Measurements from ENCODE around the gene BMP10. TPM values are rescaled to one million over a fixed set of nuclear protein-coding genes. Genes with fewer than 3 reads are reported as not detected.

The BMP10 gene
- total RNA-seq, 2 experiments from 2014 or later: not detected

- CTCF ChIA-PET (ENCODE audit: unreplicated experiment): no interaction called here
- Histone ChIP-seq H3K9me3 (ENCODE audit: low read length) (no peaks in the 10 kb centered on the region), H3K4me2 (ENCODE audit: low read length) (no peak overlapping the region), H3K79me2 (ENCODE audit: insufficient read depth, low read depth, low read length) (no peaks in the 10 kb centered on the region), H4K20me1 (ENCODE audit: insufficient read depth, low read length) (no peaks in the 10 kb centered on the region), H3K36me3 (ENCODE audit: insufficient read depth, low read length) (no peaks in the 10 kb centered on the region), H2AFZ (ENCODE audit: low read length) (no peak overlapping the region), H3K4me3 (ENCODE audit: low read depth, low read length, poor library complexity, severe bottlenecking) (no peak overlapping the region), H3K4me1 (ENCODE audit: insufficient read depth, low read length, poor library complexity, severe bottlenecking) (no peaks in the 10 kb centered on the region), H3K27ac (ENCODE audit: low read depth, low read length, poor library complexity, severe bottlenecking) (no peak overlapping the region), H3K9me2 (ENCODE audit: insufficient read depth, low read length) (no peaks in the 10 kb centered on the region)
- no peak for DNase-seq (ENCODE audit: low spot score)
- BruUV-seq (replicated peaks): no TSS peak
- no peak for TF ChIP-seq EZH2phosphoT487 (IDR thresholded peaks at IDR 0.05; ENCODE audit: borderline replicate concordance, low read depth, low read length)
- TF ChIP-seq CTCF (conservative IDR thresholded peaks at IDR 0.05; ENCODE audit: low read length): no peak
- intact Hi-C loops (cut with micrococcal nuclease; ENCODE audit: unreplicated experiment): no loop called here
- POLR2A ChIA-PET: no interaction called here
These were observed 14.5 kb upstream of the BMP10 start for GRCh38 chr2:68885811-68886075.

- no peaks in the 10 kb centered on the region for H4K20me1 ChIP-seq (ENCODE audit: insufficient read depth, low read length)
- H3K27ac ChIP-seq (ENCODE audit: low read depth, low read length, poor library complexity, severe bottlenecking): no peak overlapping the region
- intact Hi-C loops (cut with micrococcal nuclease; ENCODE audit: unreplicated experiment): no loop called here
- no peak overlapping the region for H3K4me2 ChIP-seq (ENCODE audit: low read length)
- TF ChIP-seq CTCF (conservative IDR thresholded peaks at IDR 0.05; ENCODE audit: low read length) (no peak), EZH2phosphoT487 (IDR thresholded peaks at IDR 0.05; ENCODE audit: borderline replicate concordance, low read depth, low read length) (no peak)
- no peak for DNase-seq (ENCODE audit: low spot score)
- no peak overlapping the region for H3K4me3 ChIP-seq (ENCODE audit: low read depth, low read length, poor library complexity, severe bottlenecking)
- no peaks in the 10 kb centered on the region for H3K9me3 ChIP-seq (ENCODE audit: low read length)
- no peaks in the 10 kb centered on the region for H3K79me2 ChIP-seq (ENCODE audit: insufficient read depth, low read depth, low read length)
- CTCF ChIA-PET (ENCODE audit: unreplicated experiment): no interaction called here
- H3K9me2 ChIP-seq (ENCODE audit: insufficient read depth, low read length): no peaks in the 10 kb centered on the region
- no peak overlapping the region for H2AFZ ChIP-seq (ENCODE audit: low read length)
- H3K4me1 ChIP-seq (ENCODE audit: insufficient read depth, low read length, poor library complexity, severe bottlenecking): no peaks in the 10 kb centered on the region
- BruUV-seq (replicated peaks): no TSS peak
- no peaks in the 10 kb centered on the region for H3K36me3 ChIP-seq (ENCODE audit: insufficient read depth, low read length)
- POLR2A ChIA-PET: no interaction called here
These were observed 14.0 kb upstream of the BMP10 start for GRCh38 chr2:68885074-68885810.

- no peak overlapping the region for H3K4me3 ChIP-seq (ENCODE audit: low read depth, low read length, poor library complexity, severe bottlenecking)
- BruUV-seq (replicated peaks): no TSS peak
- no peak overlapping the region for H3K27ac ChIP-seq (ENCODE audit: low read depth, low read length, poor library complexity, severe bottlenecking)
- H3K9me3 ChIP-seq (ENCODE audit: low read length): no peaks in the 10 kb centered on the region
- ChIA-PET POLR2A (interaction anchor here (0.9 to 2.4 kb wide), 4 partner anchors 20 to 28 kb away, joined by 3 to 6 read pairs (median 3); no protein-coding TSS in a partner anchor), CTCF (ENCODE audit: unreplicated experiment) (no interaction called here)
- no peaks in the 10 kb centered on the region for H3K79me2 ChIP-seq (ENCODE audit: insufficient read depth, low read depth, low read length)
- no peaks in the 10 kb centered on the region for H3K9me2 ChIP-seq (ENCODE audit: insufficient read depth, low read length)
- H3K4me1 ChIP-seq (ENCODE audit: insufficient read depth, low read length, poor library complexity, severe bottlenecking): no peaks in the 10 kb centered on the region
- no peaks in the 10 kb centered on the region for H3K36me3 ChIP-seq (ENCODE audit: insufficient read depth, low read length)
- no peak for DNase-seq (ENCODE audit: low spot score)
- H4K20me1 ChIP-seq (ENCODE audit: insufficient read depth, low read length): no peaks in the 10 kb centered on the region
- TF ChIP-seq EZH2phosphoT487 (IDR thresholded peaks at IDR 0.05; ENCODE audit: borderline replicate concordance, low read depth, low read length): no peak
- intact Hi-C loops (cut with micrococcal nuclease; ENCODE audit: unreplicated experiment): no loop called here
- H3K4me2 ChIP-seq (ENCODE audit: low read length): no peak overlapping the region
- no peak overlapping the region for H2AFZ ChIP-seq (ENCODE audit: low read length)
These were observed 9.0 kb upstream of the BMP10 start for GRCh38 chr2:68880213-68880612.

All from OCI-LY7 (cell line).